WTC11 (cell line): ENCODE results near the gene UFM1. TPM values are rescaled to one million over a fixed set of nuclear protein-coding genes. Genes with fewer than 3 reads are reported as not detected.
"Not testable (repeated sequence)": the region's sequence is repeated elsewhere in the genome, so short reads cannot be mapped to it uniquely, and the experiment has no call there.

Source experiments
- ATAC-seq: fragments of 200-7000 bp; cut with Tn5 transposase; 2 replicates; pipeline ENCODE4 v1.10.0; 2021; ENCODE audit warnings: mild to moderate bottlenecking, moderate library complexity
- CTCF ChIA-PET: fragments of 300-600 bp; sonication (Branson Sonifier 250); formaldehyde crosslinking; loops from one replicate; lab custom pipeline; 2021; ENCODE audit warnings: antibody characterized with exemption; lab: Charles Lee
- POLR2A ChIA-PET: fragments of 350-600 bp; sonication (Branson Sonifier 250); formaldehyde crosslinking; loops from one replicate; lab custom pipeline; 2021; ENCODE audit warnings: antibody characterized with exemption; lab: Charles Lee
- DNase-seq: peaks from one replicate; pipeline ENCODE4 v3.0.0; 2021; ENCODE audit warnings: low spot score
- H3K27ac Mint-ChIP-seq: 2 replicates; pipeline ENCODE4 v1.8.0; 2021; ENCODE audit warnings: mixed read lengths
- H3K27me3 Mint-ChIP-seq: 2 replicates; pipeline ENCODE4 v1.8.0; 2021; ENCODE audit warnings: low read depth, mild to moderate bottlenecking, moderate library complexity, mixed read lengths
- H3K36me3 Mint-ChIP-seq: 2 replicates; pipeline ENCODE4 v1.8.0; 2021; ENCODE audit warnings: mixed read lengths
- H3K4me1 Mint-ChIP-seq: 2 replicates; pipeline ENCODE4 v1.8.0; 2022; ENCODE audit warnings: mixed read lengths
- H3K4me3 Mint-ChIP-seq: 2 replicates; pipeline ENCODE4 v1.8.0; 2021; ENCODE audit warnings: mild to moderate bottlenecking, moderate library complexity, mixed read lengths
- H3K9me3 Mint-ChIP-seq: 2 replicates; pipeline ENCODE4 v1.8.0; 2021; ENCODE audit warnings: mixed read lengths
- ELF4 ChIP-seq: sonication (generic); formaldehyde crosslinking; IDR thresholded peaks from 2 replicates; pipeline ENCODE4 v1.8.1; 2022; ENCODE audit warnings: low read depth, mild to moderate bottlenecking, moderate library complexity, missing genetic modification reagents
- EMX1 ChIP-seq: fragments of 250-450 bp; sonication (Bioruptor Pico); IDR thresholded peaks from 2 replicates; pipeline ENCODE4 v1.8.0; 2021; ENCODE audit warnings: mild to moderate bottlenecking
- MYBL2 ChIP-seq: sonication (generic); formaldehyde crosslinking; IDR thresholded peaks from 2 replicates; pipeline ENCODE4 v1.8.1; 2023; ENCODE audit warnings: mild to moderate bottlenecking, moderate library complexity, missing genetic modification reagents
- NR1H2 ChIP-seq: sonication (generic); formaldehyde crosslinking; IDR thresholded peaks from 2 replicates; pipeline ENCODE4 v1.9.0; 2021; ENCODE audit warnings: mild to moderate bottlenecking, moderate library complexity, missing genetic modification reagents
- RORB ChIP-seq: fragments of 250-450 bp; sonication (Bioruptor Pico); IDR thresholded peaks from 2 replicates; pipeline ENCODE4 v1.9.0; 2021; ENCODE audit warnings: mild to moderate bottlenecking
- SMAD3 ChIP-seq: sonication (generic); formaldehyde crosslinking; IDR thresholded peaks from 2 replicates; pipeline ENCODE4 v1.8.0; 2022; ENCODE audit warnings: missing genetic modification reagents, mild to moderate bottlenecking, borderline replicate concordance
- SP1 ChIP-seq: sonication (generic); formaldehyde crosslinking; conservative IDR thresholded peaks from 2 replicates; pipeline ENCODE4 v1.8.1; 2022; ENCODE audit warnings: missing genetic modification reagents
- ZNF232 ChIP-seq: sonication (generic); formaldehyde crosslinking; IDR thresholded peaks from 2 replicates; pipeline ENCODE4 v1.8.0; 2022; ENCODE audit warnings: mild to moderate bottlenecking, missing genetic modification reagents
- total RNA-seq: library from RNA; stranded (reverse); gene quantifications from 3 replicates; pipeline ENCODE4 v1.2.3, GENCODE V29; 2021
- TF ChIP-seq, protein P1 (sequence below): sonication (generic); formaldehyde crosslinking; IDR thresholded peaks from 2 replicates; pipeline ENCODE4 v1.8.1; 2022; ENCODE audit warnings: mild to moderate bottlenecking, missing genetic modification reagents, moderate library complexity, borderline replicate concordance
- TF ChIP-seq, protein P2 (sequence below): fragments of 250-450 bp; sonication (Bioruptor Pico); IDR thresholded peaks from 2 replicates; pipeline ENCODE4 v1.9.0; 2021; ENCODE audit warnings: mild to moderate bottlenecking
- TF ChIP-seq, protein P3 (sequence below): sonication (generic); formaldehyde crosslinking; IDR thresholded peaks from 2 replicates; pipeline ENCODE4 v1.8.1; 2022; ENCODE audit warnings: low read depth, mild to moderate bottlenecking, moderate library complexity, missing genetic modification reagents, borderline replicate concordance
- TF ChIP-seq, protein P4 (sequence below): sonication (generic); formaldehyde crosslinking; IDR thresholded peaks from 2 replicates; pipeline ENCODE4 v1.8.1; 2022; ENCODE audit warnings: mild to moderate bottlenecking, moderate library complexity, missing genetic modification reagents
- TF ChIP-seq, protein P5 (sequence below): fragments of 200-600 bp; IDR thresholded peaks from 2 replicates; pipeline ENCODE4 v1.8.0; 2022; ENCODE audit warnings: antibody characterized with exemption

UFM1 gene
- total RNA-seq, 1 experiment from 2014 or later, result 57.7 TPM

DNA sequence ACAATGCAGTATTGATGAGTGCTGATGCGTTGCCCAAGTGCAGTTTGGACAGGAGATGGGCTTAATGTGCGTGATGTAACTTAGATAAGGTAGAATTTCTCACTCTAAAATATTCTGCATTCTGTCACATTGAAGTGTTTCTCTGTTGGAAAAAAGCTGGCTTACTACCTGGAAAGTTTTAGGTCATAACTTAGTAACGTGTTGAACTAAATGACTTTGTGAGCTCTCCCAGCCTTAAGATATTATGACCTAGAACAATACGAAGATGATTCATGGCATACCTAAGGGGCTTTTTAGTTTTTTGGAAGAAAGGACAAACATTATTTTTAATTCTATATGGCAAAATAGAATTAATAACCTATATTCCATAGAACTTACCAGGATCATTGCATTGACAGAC, 9.0 kb downstream of the UFM1 start:
- ATAC-seq (no peak), DNase-seq (no peak)
- CTCF ChIA-PET, result no interaction called here
- Mint-ChIP-seq H3K4me1 (no peaks in the 10 kb centered on the region), H3K4me3 (no peak overlapping the region), H3K27ac (no peak overlapping the region), H3K9me3 (peaks cover 5% of the 10 kb centered on the region), H3K27me3 (no peaks in the 10 kb centered on the region), H3K36me3 (peaks cover 42% of the 10 kb centered on the region)
- TF ChIP-seq, protein P1, sequence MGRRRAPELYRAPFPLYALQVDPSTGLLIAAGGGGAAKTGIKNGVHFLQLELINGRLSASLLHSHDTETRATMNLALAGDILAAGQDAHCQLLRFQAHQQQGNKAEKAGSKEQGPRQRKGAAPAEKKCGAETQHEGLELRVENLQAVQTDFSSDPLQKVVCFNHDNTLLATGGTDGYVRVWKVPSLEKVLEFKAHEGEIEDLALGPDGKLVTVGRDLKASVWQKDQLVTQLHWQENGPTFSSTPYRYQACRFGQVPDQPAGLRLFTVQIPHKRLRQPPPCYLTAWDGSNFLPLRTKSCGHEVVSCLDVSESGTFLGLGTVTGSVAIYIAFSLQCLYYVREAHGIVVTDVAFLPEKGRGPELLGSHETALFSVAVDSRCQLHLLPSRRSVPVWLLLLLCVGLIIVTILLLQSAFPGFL (CRISPR knock-in tag), result no peak
- no peak for TF ChIP-seq ZNF232 (CRISPR knock-in tag)
- TF ChIP-seq, protein P2, sequence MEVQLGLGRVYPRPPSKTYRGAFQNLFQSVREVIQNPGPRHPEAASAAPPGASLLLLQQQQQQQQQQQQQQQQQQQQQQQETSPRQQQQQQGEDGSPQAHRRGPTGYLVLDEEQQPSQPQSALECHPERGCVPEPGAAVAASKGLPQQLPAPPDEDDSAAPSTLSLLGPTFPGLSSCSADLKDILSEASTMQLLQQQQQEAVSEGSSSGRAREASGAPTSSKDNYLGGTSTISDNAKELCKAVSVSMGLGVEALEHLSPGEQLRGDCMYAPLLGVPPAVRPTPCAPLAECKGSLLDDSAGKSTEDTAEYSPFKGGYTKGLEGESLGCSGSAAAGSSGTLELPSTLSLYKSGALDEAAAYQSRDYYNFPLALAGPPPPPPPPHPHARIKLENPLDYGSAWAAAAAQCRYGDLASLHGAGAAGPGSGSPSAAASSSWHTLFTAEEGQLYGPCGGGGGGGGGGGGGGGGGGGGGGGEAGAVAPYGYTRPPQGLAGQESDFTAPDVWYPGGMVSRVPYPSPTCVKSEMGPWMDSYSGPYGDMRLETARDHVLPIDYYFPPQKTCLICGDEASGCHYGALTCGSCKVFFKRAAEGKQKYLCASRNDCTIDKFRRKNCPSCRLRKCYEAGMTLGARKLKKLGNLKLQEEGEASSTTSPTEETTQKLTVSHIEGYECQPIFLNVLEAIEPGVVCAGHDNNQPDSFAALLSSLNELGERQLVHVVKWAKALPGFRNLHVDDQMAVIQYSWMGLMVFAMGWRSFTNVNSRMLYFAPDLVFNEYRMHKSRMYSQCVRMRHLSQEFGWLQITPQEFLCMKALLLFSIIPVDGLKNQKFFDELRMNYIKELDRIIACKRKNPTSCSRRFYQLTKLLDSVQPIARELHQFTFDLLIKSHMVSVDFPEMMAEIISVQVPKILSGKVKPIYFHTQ, result no peak
- POLR2A ChIA-PET, result no interaction called here

DNA sequence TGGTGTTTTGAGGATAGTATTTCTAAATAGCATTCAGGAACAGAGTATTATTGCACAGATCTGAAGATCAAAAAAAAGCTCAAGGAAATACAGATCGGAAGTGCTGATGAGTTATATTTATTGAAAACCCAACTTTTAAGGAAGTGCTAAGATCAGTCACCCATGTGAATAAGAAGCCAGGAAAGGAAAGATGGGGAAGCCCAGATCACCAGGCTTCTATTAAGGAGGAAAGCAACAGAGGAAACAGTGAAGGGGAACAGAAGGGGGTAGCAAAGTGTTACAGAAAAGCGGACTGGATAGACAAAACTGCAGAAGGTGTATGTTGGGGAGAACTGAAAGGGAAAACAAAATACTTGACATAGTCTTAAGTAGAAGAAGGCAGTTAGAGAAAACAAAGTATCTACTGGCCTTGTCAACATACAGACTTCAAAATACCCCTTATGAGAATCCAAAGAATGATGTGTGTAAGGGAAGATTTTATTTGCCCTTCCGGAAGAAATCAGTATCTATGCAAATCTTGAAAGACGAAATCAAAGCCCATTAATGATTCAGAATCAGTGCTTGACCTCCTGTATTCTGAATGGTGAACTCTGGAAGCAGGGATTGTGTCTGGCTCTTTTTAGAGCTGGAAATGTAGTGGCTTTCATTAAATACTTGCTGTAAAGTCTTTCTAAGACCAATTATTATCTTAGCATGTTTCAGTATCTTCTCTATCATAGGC, 12.1 kb downstream of the UFM1 start:
- POLR2A ChIA-PET, result no interaction called here
- H3K36me3 Mint-ChIP-seq, result peaks cover 32% of the 10 kb centered on the region
- no peak overlapping the region for H3K27ac Mint-ChIP-seq
- peaks cover 5% of the 10 kb centered on the region for H3K9me3 Mint-ChIP-seq
- H3K4me3 Mint-ChIP-seq, result no peak overlapping the region
- DNase-seq (no peak), ATAC-seq (no peak)
- no peak for TF ChIP-seq SP1
- no peak for TF ChIP-seq RORB
- no peak for TF ChIP-seq SMAD3 (CRISPR knock-in tag)
- TF ChIP-seq, protein P3, sequence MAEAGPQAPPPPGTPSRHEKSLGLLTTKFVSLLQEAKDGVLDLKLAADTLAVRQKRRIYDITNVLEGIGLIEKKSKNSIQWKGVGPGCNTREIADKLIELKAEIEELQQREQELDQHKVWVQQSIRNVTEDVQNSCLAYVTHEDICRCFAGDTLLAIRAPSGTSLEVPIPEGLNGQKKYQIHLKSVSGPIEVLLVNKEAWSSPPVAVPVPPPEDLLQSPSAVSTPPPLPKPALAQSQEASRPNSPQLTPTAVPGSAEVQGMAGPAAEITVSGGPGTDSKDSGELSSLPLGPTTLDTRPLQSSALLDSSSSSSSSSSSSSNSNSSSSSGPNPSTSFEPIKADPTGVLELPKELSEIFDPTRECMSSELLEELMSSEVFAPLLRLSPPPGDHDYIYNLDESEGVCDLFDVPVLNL (CRISPR knock-in tag), result no peak
- TF ChIP-seq NR1H2 (CRISPR knock-in tag), result no peak
- TF ChIP-seq EMX1 (CRISPR knock-in tag), result no peak
- TF ChIP-seq, protein P4, sequence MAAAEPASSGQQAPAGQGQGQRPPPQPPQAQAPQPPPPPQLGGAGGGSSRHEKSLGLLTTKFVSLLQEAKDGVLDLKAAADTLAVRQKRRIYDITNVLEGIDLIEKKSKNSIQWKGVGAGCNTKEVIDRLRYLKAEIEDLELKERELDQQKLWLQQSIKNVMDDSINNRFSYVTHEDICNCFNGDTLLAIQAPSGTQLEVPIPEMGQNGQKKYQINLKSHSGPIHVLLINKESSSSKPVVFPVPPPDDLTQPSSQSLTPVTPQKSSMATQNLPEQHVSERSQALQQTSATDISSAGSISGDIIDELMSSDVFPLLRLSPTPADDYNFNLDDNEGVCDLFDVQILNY (CRISPR knock-in tag), result no peak
- peaks cover 3% of the 10 kb centered on the region; the same call in 1 of the 2 replicates for H3K4me1 Mint-ChIP-seq
- H3K27me3 Mint-ChIP-seq, result no peaks in the 10 kb centered on the region
- CTCF ChIA-PET, result no interaction called here

DNA sequence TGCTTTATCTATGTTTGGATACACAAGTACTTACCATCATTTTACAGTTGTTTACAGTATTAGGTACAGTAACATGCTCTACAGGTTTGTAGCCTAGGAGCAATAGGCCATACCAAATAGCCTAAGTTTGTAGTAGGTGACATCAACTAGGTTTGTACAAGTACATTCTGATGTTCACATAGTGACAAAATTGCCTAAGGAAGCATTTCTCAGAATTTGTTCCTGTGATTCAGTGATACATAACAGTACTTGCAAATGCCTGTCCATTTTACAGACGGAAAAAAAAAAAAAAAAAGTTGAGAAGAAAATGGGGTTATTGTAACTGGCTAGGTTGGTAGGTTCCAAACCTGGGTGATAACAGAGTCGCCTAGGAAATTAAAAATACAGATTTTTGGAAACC, 13.6 kb downstream of the UFM1 start:
- peaks cover 32% of the 10 kb centered on the region for H3K36me3 Mint-ChIP-seq
- H3K4me3 Mint-ChIP-seq, result no peak overlapping the region
- H3K27ac Mint-ChIP-seq, result no peak overlapping the region
- DNase-seq, result no peak
- H3K4me1 Mint-ChIP-seq, result peaks cover 3% of the 10 kb centered on the region; the same call in 1 of the 2 replicates
- TF ChIP-seq, protein P5, sequence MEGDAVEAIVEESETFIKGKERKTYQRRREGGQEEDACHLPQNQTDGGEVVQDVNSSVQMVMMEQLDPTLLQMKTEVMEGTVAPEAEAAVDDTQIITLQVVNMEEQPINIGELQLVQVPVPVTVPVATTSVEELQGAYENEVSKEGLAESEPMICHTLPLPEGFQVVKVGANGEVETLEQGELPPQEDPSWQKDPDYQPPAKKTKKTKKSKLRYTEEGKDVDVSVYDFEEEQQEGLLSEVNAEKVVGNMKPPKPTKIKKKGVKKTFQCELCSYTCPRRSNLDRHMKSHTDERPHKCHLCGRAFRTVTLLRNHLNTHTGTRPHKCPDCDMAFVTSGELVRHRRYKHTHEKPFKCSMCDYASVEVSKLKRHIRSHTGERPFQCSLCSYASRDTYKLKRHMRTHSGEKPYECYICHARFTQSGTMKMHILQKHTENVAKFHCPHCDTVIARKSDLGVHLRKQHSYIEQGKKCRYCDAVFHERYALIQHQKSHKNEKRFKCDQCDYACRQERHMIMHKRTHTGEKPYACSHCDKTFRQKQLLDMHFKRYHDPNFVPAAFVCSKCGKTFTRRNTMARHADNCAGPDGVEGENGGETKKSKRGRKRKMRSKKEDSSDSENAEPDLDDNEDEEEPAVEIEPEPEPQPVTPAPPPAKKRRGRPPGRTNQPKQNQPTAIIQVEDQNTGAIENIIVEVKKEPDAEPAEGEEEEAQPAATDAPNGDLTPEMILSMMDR, result no peak
- TF ChIP-seq ELF4 (CRISPR knock-in tag), result no peak
- TF ChIP-seq MYBL2 (CRISPR knock-in tag), result no peak
- ChIA-PET CTCF (interaction anchor here (0.6 kb wide), 1 partner anchor 1058 kb away, joined by 4 read pairs; no protein-coding TSS in a partner anchor), POLR2A (no interaction called here)
- H3K9me3 Mint-ChIP-seq, result peaks cover 5% of the 10 kb centered on the region
- ATAC-seq, result no peak
- H3K27me3 Mint-ChIP-seq, result no peaks in the 10 kb centered on the region

DNA sequence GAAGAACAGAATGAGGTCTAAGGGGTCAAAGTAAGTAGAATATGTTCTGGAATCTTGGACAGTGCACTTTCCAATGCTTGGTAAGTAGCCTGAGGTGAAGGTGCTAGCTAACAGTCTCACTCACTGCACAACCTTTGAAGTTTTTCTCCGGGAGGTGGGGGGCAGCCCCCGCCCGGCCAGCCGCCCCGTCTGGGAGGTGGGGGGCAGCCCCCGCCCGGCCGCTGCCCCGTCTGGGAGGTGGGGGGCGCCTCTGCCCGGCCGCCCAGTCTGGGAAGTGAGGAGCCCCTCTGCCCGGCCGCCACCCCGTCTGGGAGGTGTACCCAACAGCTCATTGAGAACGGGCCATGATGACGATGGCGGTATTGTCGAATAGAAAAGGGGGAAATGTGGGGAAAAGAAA, 14.1 kb downstream of the UFM1 start:
- ATAC-seq, H3K9me3 Mint-ChIP-seq, H3K27ac Mint-ChIP-seq, POLR2A ChIA-PET, H3K4me1 Mint-ChIP-seq, DNase-seq, H3K27me3 Mint-ChIP-seq, H3K4me3 Mint-ChIP-seq: not testable (repeated sequence)
- H3K36me3 Mint-ChIP-seq, result peaks cover 30% of the 10 kb centered on the region
- CTCF ChIA-PET, result interaction anchor here (0.6 kb wide), 1 partner anchor 1059 kb away, joined by 4 read pairs; no protein-coding TSS in a partner anchor
